Ovary (tissue), 9 donors: ENCODE measurements around the gene WDR82. TPM values are rescaled to one million over a fixed set of nuclear protein-coding genes. Genes with fewer than 3 reads are reported as not detected.
A peak's percentile ranks its signal among the peaks of the same experiment; 100 is the strongest.

Experiments used
- DNase-seq, 5 donors: peaks; one replicate each; pipeline ENCODE4 v3.0.0-alpha.2; 2019 to 2020
- H3K27ac ChIP-seq, 2 donors: fragments of 200-600 bp; one replicate each; pipeline versions ENCODE4 v1.5.1 to v1.8.0; 2019 to 2022
- H3K27me3 ChIP-seq: fragments of 200-600 bp; one replicate; pipeline ENCODE4 v1.8.0; 2022
- H3K36me3 ChIP-seq: fragments of 200-600 bp; sonication (generic); one replicate; pipeline ENCODE4 v1.5.1; 2019
- H3K4me1 ChIP-seq: one replicate; pipeline ENCODE4 v1.8.1; 2013; ENCODE audit warnings: mild to moderate bottlenecking, moderate library complexity; ENCODE audit not compliant: insufficient read depth
- H3K4me3 ChIP-seq: fragments of 200-600 bp; sonication (generic); one replicate; pipeline ENCODE4 v1.5.1; 2017
- H3K9me3 ChIP-seq, 2 donors: fragments of 200-600 bp in 1 of 2; sonication (generic) in 1 of 2; one replicate each; pipeline versions ENCODE4 v1.5.1 to v1.8.1; 2013 to 2019; ENCODE audit warnings: mild to moderate bottlenecking in 1 of 2, moderate library complexity in 1 of 2
- CTCF ChIP-seq, 3 donors: fragments of 450-650 bp in 2 of 3; fragments of 200-600 bp in 1 of 3; IDR thresholded peaks; one replicate each; pipeline versions ENCODE4 v1.5.1 to v1.8.0; 2016 to 2022; ENCODE audit warnings: antibody characterized with exemption in 3 of 3, mild to moderate bottlenecking in 1 of 3
- EP300 ChIP-seq: sonication (generic); formaldehyde crosslinking; IDR thresholded peaks from one replicate; pipeline ENCODE4 v1.6.1; 2017; ENCODE audit warnings: antibody characterized with exemption
- POLR2A ChIP-seq: fragments of 450-650 bp; IDR thresholded peaks from one replicate; pipeline ENCODE4 v1.6.1; 2017; ENCODE audit warnings: antibody characterized with exemption, mild to moderate bottlenecking, moderate library complexity
- WGBS, 3 donors: extraction: QIAGEN DNeasy Blood & Tissue Kit in 1 of 3; methylation state at CpG; one replicate each; pipeline versions ENCODE4 v1.1.5 to v1.1.7; 2013 to 2017; 5-methylcytosine and 5-hydroxymethylcytosine counted together
- intact Hi-C, 4 donors: fragments of 100-400 bp; cut with DNase I; formaldehyde crosslinking; loops; one replicate each; pipeline versions ENCODE4 v1.11.0 to v1.15.1; 2022 to 2023
- polyA plus RNA-seq, 2 donors: library from polyadenylated mRNA; stranded (reverse); fragments of 200-250 nt in 1 of 2; fragments of 350-450 nt in 1 of 2; fragmentation: Illumina TruSeq in 1 of 2; extraction: RNeasy Lipid Tissue Mini Kit (QIAGEN cat#74804) in 1 of 2; gene quantifications; one replicate each; pipeline ENCODE4 v1.2.3, GENCODE V29; 2013 to 2014
- total RNA-seq, 7 donors: library from RNA; depleted of rRNA in 2 of 7; stranded (reverse); fragments of >200 nt in 2 of 7; fragmentation: NEBNext Ultra II Directional in 3 of 7; extraction: Animal tissue kit (Norgen Biotek cat#: 25700) in 3 of 7; gene quantifications; one replicate each; pipeline versions ENCODE4 v1.1.0 to v1.2.4, GENCODE V29; 2016 to 2023
- donor health status: DM: no; HTN: no; CAD: no; lungs with moderate emphysema.
- donor health status: DM: no; HTN: no; CAD: no.
- donor health status: Bipolar disorder and iron deficiency.
- donor health status: DM: yes; HTN: yes; CAD: no.
- donor health status: DM: no; HTN: no; CAD: no.
- donor health status: DM: yes; HTN: yes; CAD: no.

Gene WDR82
- total and polyA plus RNA-seq, 9 donors = 36.4 to 110 (median 95.2) TPM

DNA sequence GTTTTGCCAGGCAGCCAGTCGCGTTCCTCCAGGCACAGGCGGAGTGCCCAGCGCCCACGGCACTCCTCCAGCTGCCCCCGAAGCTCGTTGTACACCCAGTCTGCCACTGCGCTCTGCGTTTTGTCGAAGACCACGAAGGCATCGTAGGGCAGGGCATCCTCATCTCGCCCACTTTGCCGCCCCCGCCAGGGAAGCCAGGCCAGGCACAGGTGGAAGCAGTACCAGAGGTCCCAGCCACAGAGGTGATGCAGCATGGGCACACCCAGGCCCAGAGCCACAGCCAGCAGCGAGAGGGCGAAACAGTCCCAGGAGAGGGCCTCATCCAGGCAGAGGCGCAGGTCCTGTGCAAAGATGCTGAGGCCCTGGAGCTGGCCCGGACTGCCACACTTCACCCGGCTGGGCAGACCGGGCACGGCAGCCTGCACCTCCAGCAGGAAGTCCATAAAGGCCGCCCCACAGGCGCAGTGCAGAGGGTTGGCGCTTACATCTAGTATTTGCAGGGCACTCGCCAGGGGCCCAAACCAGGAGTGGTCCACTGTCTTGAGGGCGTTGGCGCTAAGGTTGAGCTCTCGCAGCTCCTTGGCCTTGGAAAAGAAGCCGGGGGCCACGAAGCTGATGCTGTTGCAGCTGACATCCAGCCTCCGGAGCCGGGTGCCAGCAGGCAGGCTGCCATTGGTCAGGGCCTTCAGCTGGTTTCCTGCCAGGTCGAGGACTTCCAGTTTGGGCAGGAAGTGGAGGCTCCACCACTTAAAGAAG lies 56.7 kb downstream of the WDR82 start:
- 65 to 69% (median 66%) methylated on average over 32 to 34 of the region's 34 CpGs for WGBS, 3 donors
- no peaks in the 10 kb centered on the region for H3K36me3 ChIP-seq
- peak; percentile 58 to 86 (median 79) for DNase-seq
- H3K9me3 ChIP-seq = no peaks in the 10 kb centered on the region
- H3K27ac ChIP-seq = no peak overlapping the region
- no peak for TF ChIP-seq EP300
- peaks cover 11% of the 10 kb centered on the region for H3K4me1 ChIP-seq
- H3K4me3 ChIP-seq = no peak overlapping the region
- intact Hi-C loops = loop anchor here (2.0 to 10.0 kb wide), 4 partner anchors 53 to 126 kb away; partner anchors contain the start of gene WDR82 (in 1 of the 4)
- no peaks in the 10 kb centered on the region for H3K27me3 ChIP-seq

- WGBS, 3 donors = 91 to 94% (median 92%) methylated on average over 27 of the region's 27 CpGs
- Histone ChIP-seq H3K36me3 (no peaks in the 10 kb centered on the region), H3K9me3 (no peaks in the 10 kb centered on the region), H3K4me3 (no peak overlapping the region), H3K4me1 (peaks cover 15% of the 10 kb centered on the region), H3K27ac (no peak overlapping the region), H3K27me3 (no peaks in the 10 kb centered on the region)
- intact Hi-C loops = loop anchor here (2.0 to 10.0 kb wide), 4 partner anchors 54 to 126 kb away; partner anchors contain the start of gene WDR82 (in 1 of the 4)
- no peak for TF ChIP-seq EP300
- TF ChIP-seq CTCF (IDR thresholded peaks at IDR 0.05) = no peak
- no peak for TF ChIP-seq POLR2A
- peak in 3 of 5 donors; percentile 33 to 40 (median 36) for DNase-seq
Measured at GRCh38 chr3:52221141-52221562, 57.3 kb downstream of the WDR82 start.

GRCh38 chr3:52220380-52221026 lies 57.9 kb downstream of the WDR82 start:
- Histone ChIP-seq H3K4me3 (no peak overlapping the region), H3K36me3 (no peaks in the 10 kb centered on the region), H3K4me1 (peaks cover 15% of the 10 kb centered on the region), H3K27ac (no peak overlapping the region), H3K27me3 (no peaks in the 10 kb centered on the region), H3K9me3 (no peaks in the 10 kb centered on the region)
- TF ChIP-seq POLR2A (no peak), CTCF (IDR thresholded peaks at IDR 0.05) (peak; percentile 77 to 91 (median 82))
- intact Hi-C loops = loop anchor here (2.0 to 10.0 kb wide), 4 partner anchors 54 to 127 kb away; partner anchors contain the start of gene WDR82 (in 1 of the 4)
- WGBS, 3 donors = 35 to 38% (median 37%) methylated on average over 9 of the region's 9 CpGs
- DNase-seq = peak; percentile 84 to 93 (median 89)

DNA sequence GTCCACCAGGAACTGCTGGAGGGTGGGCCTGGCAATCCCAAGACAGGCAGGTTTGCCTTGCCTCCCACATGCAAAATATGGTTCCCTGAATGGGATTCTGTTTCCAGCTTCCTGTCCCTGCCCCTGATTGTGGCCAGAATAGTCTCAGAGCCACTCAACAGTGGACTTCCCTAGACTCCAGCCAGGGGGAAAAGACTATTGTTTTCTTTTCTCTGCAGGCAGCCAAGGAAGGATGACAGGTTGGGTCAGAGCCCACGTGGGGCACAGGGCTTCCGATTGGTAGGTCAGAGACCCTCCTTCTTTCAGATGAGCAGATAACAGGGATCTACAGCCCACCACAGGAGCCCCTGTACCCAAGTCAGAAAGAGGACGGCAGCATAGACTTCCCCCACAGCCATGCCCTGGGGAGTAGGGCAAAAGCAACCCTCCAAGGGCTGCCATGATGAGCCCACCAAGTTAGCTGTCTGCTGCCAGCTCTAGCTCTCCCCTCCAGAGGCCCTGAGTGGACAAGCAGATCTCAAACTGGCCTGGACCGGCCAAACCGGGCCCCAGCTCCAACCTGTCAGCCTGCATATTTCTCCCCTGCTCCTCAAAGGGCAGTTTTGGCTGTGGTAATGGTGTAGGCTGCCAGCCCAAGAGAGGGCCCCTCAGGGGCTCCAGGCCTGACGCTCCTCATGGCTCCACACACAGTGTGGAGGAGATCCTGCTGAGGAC lies 59.4 kb downstream of the WDR82 start:
- Histone ChIP-seq H3K4me1 (peaks cover 15% of the 10 kb centered on the region), H3K36me3 (no peaks in the 10 kb centered on the region), H3K9me3 (no peaks in the 10 kb centered on the region), H3K27me3 (no peaks in the 10 kb centered on the region), H3K4me3 (no peak overlapping the region), H3K27ac (no peak overlapping the region)
- intact Hi-C loops = no loop called here
- peak in 1 of 5 donors; percentile 39 for DNase-seq
- TF ChIP-seq POLR2A = no peak
- TF ChIP-seq EP300 = no peak
- no peak for TF ChIP-seq CTCF (IDR thresholded peaks at IDR 0.05)
- WGBS, 3 donors = 67 to 80% (median 72%) methylated on average over 6 of the region's 6 CpGs
